ENCODE results near the gene TTC7B.

The TTC7B gene

GRCh38 chr14:90816681-90817436 lies 629 bp upstream of the TTC7B start:
- Histone ChIP-seq H3K9me3 (ENCODE audit: control insufficient read depth in 5 of 5, low read length in 5 of 5) (no peaks in the 10 kb centered on the region), H3K27ac (ENCODE audit: low read depth, low read length) (no peak overlapping the region), H3K4me3 (ENCODE audit: low read depth in 1 of 5, low read length in 5 of 5) (no peak overlapping the region), H3K4me1 (ENCODE audit: control insufficient read depth in 5 of 5, insufficient read depth in 5 of 5, low read length in 5 of 5) (peaks cover 2 to 30% (median 23%) of the 10 kb centered on the region in 5 donors), H3K9ac (ENCODE audit: low read length in 5 of 5) (peak overlapping the region in 1 of 5 donors; percentile 47), H3K36me3 (ENCODE audit: control insufficient read depth in 5 of 5, insufficient read depth in 5 of 5, low read length in 5 of 5) (no peaks in the 10 kb centered on the region), H3K27me3 (ENCODE audit: control insufficient read depth in 5 of 5, insufficient read depth in 4 of 5, low read length in 5 of 5) (no peaks in the 10 kb centered on the region)

GRCh38 chr14:90815572-90815821 lies 733 bp downstream of the TTC7B start:
- Histone ChIP-seq H3K27me3 (ENCODE audit: control insufficient read depth in 5 of 5, insufficient read depth in 4 of 5, low read length in 5 of 5) (no peaks in the 10 kb centered on the region), H3K4me1 (ENCODE audit: control insufficient read depth in 5 of 5, insufficient read depth in 5 of 5, low read length in 5 of 5) (peaks cover 2 to 31% (median 23%) of the 10 kb centered on the region in 5 donors), H3K9me3 (ENCODE audit: control insufficient read depth in 5 of 5, low read length in 5 of 5) (no peaks in the 10 kb centered on the region), H3K27ac (ENCODE audit: low read depth, low read length) (no peak overlapping the region), H3K4me3 (ENCODE audit: low read depth in 1 of 5, low read length in 5 of 5) (peak overlapping the region; percentile 58 to 89 (median 80)), H3K36me3 (ENCODE audit: control insufficient read depth in 5 of 5, insufficient read depth in 5 of 5, low read length in 5 of 5) (no peaks in the 10 kb centered on the region), H3K9ac (ENCODE audit: low read length in 5 of 5) (peak overlapping the region; percentile 49 to 92 (median 87))

- peak overlapping the region; percentile 58 to 89 (median 80) for H3K4me3 ChIP-seq (ENCODE audit: low read depth in 1 of 5, low read length in 5 of 5)
- no peaks in the 10 kb centered on the region for H3K9me3 ChIP-seq (ENCODE audit: control insufficient read depth in 5 of 5, low read length in 5 of 5)
- no peaks in the 10 kb centered on the region for H3K27me3 ChIP-seq (ENCODE audit: control insufficient read depth in 5 of 5, insufficient read depth in 4 of 5, low read length in 5 of 5)
- no peaks in the 10 kb centered on the region for H3K36me3 ChIP-seq (ENCODE audit: control insufficient read depth in 5 of 5, insufficient read depth in 5 of 5, low read length in 5 of 5)
- no peak overlapping the region for H3K27ac ChIP-seq (ENCODE audit: low read depth, low read length)
- H3K4me1 ChIP-seq (ENCODE audit: control insufficient read depth in 5 of 5, insufficient read depth in 5 of 5, low read length in 5 of 5): peaks cover 2 to 36% (median 23%) of the 10 kb centered on the region in 5 donors
- peak overlapping the region; percentile 49 to 92 (median 87) for H3K9ac ChIP-seq (ENCODE audit: low read length in 5 of 5)
Observed at GRCh38 chr14:90814806-90815571, 1.2 kb downstream of the TTC7B start.

- no peak overlapping the region for H3K27ac ChIP-seq (ENCODE audit: low read depth, low read length)
- no peaks in the 10 kb centered on the region for H3K36me3 ChIP-seq (ENCODE audit: control insufficient read depth in 5 of 5, insufficient read depth in 5 of 5, low read length in 5 of 5)
- H3K9ac ChIP-seq (ENCODE audit: low read length in 5 of 5): peak overlapping the region in 1 of 5 donors; percentile 12
- peaks cover 4 to 46% (median 32%) of the 10 kb centered on the region in 5 donors for H3K4me1 ChIP-seq (ENCODE audit: control insufficient read depth in 5 of 5, insufficient read depth in 5 of 5, low read length in 5 of 5)
- H3K4me3 ChIP-seq (ENCODE audit: low read depth in 1 of 5, low read length in 5 of 5): no peak overlapping the region
- H3K9me3 ChIP-seq (ENCODE audit: control insufficient read depth in 5 of 5, low read length in 5 of 5): no peaks in the 10 kb centered on the region
- no peaks in the 10 kb centered on the region for H3K27me3 ChIP-seq (ENCODE audit: control insufficient read depth in 5 of 5, insufficient read depth in 4 of 5, low read length in 5 of 5)
Observed at GRCh38 chr14:90813442-90813841, 2.8 kb downstream of the TTC7B start.

- Histone ChIP-seq H3K9ac (ENCODE audit: low read length in 5 of 5) (peak overlapping the region in 1 of 5 donors; percentile 3), H3K4me1 (ENCODE audit: control insufficient read depth in 5 of 5, insufficient read depth in 5 of 5, low read length in 5 of 5) (peaks cover 14 to 55% (median 41%) of the 10 kb centered on the region in 5 donors), H3K4me3 (ENCODE audit: low read depth in 1 of 5, low read length in 5 of 5) (no peak overlapping the region), H3K9me3 (ENCODE audit: control insufficient read depth in 5 of 5, low read length in 5 of 5) (no peaks in the 10 kb centered on the region), H3K27me3 (ENCODE audit: control insufficient read depth in 5 of 5, insufficient read depth in 4 of 5, low read length in 5 of 5) (no peaks in the 10 kb centered on the region), H3K36me3 (ENCODE audit: control insufficient read depth in 5 of 5, insufficient read depth in 5 of 5, low read length in 5 of 5) (no peaks in the 10 kb centered on the region), H3K27ac (ENCODE audit: low read depth, low read length) (no peak overlapping the region)
Observed at GRCh38 chr14:90812109-90812508, 4.1 kb downstream of the TTC7B start.

GRCh38 chr14:90811641-90812040 lies 4.6 kb downstream of the TTC7B start:
- Histone ChIP-seq H3K36me3 (ENCODE audit: control insufficient read depth in 5 of 5, insufficient read depth in 5 of 5, low read length in 5 of 5) (no peaks in the 10 kb centered on the region), H3K27me3 (ENCODE audit: control insufficient read depth in 5 of 5, insufficient read depth in 4 of 5, low read length in 5 of 5) (no peaks in the 10 kb centered on the region), H3K4me3 (ENCODE audit: low read depth in 1 of 5, low read length in 5 of 5) (no peak overlapping the region), H3K4me1 (ENCODE audit: control insufficient read depth in 5 of 5, insufficient read depth in 5 of 5, low read length in 5 of 5) (peaks cover 17 to 57% (median 45%) of the 10 kb centered on the region in 5 donors), H3K9me3 (ENCODE audit: control insufficient read depth in 5 of 5, low read length in 5 of 5) (no peaks in the 10 kb centered on the region), H3K9ac (ENCODE audit: low read length in 5 of 5) (peak overlapping the region in 1 of 5 donors; percentile 3), H3K27ac (ENCODE audit: low read depth, low read length) (no peak overlapping the region)

- H3K36me3 ChIP-seq (ENCODE audit: control insufficient read depth in 5 of 5, insufficient read depth in 5 of 5, low read length in 5 of 5): no peaks in the 10 kb centered on the region
- H3K4me1 ChIP-seq (ENCODE audit: control insufficient read depth in 5 of 5, insufficient read depth in 5 of 5, low read length in 5 of 5): peaks cover 22 to 64% (median 53%) of the 10 kb centered on the region in 5 donors
- no peak overlapping the region for H3K4me3 ChIP-seq (ENCODE audit: low read depth in 1 of 5, low read length in 5 of 5)
- no peak overlapping the region for H3K27ac ChIP-seq (ENCODE audit: low read depth, low read length)
- H3K27me3 ChIP-seq (ENCODE audit: control insufficient read depth in 5 of 5, insufficient read depth in 4 of 5, low read length in 5 of 5): no peaks in the 10 kb centered on the region
- no peaks in the 10 kb centered on the region for H3K9me3 ChIP-seq (ENCODE audit: control insufficient read depth in 5 of 5, low read length in 5 of 5)
- no peak overlapping the region for H3K9ac ChIP-seq (ENCODE audit: low read length in 5 of 5)
Observed at GRCh38 chr14:90810806-90811205, 5.4 kb downstream of the TTC7B start.

GRCh38 chr14:90809530-90810312 lies 6.5 kb downstream of the TTC7B start:
- Histone ChIP-seq H3K9me3 (ENCODE audit: control insufficient read depth in 5 of 5, low read length in 5 of 5) (no peaks in the 10 kb centered on the region), H3K27ac (ENCODE audit: low read depth, low read length) (no peak overlapping the region), H3K4me3 (ENCODE audit: low read depth in 1 of 5, low read length in 5 of 5) (no peak overlapping the region), H3K27me3 (ENCODE audit: control insufficient read depth in 5 of 5, insufficient read depth in 4 of 5, low read length in 5 of 5) (no peaks in the 10 kb centered on the region), H3K36me3 (ENCODE audit: control insufficient read depth in 5 of 5, insufficient read depth in 5 of 5, low read length in 5 of 5) (no peaks in the 10 kb centered on the region), H3K4me1 (ENCODE audit: control insufficient read depth in 5 of 5, insufficient read depth in 5 of 5, low read length in 5 of 5) (peaks cover 21 to 63% (median 53%) of the 10 kb centered on the region in 5 donors), H3K9ac (ENCODE audit: low read length in 5 of 5) (no peak overlapping the region)

- Histone ChIP-seq H3K27ac (ENCODE audit: low read depth, low read length) (peak overlapping the region; percentile 92), H3K36me3 (ENCODE audit: control insufficient read depth in 5 of 5, insufficient read depth in 5 of 5, low read length in 5 of 5) (no peaks in the 10 kb centered on the region), H3K4me3 (ENCODE audit: low read depth in 1 of 5, low read length in 5 of 5) (no peak overlapping the region), H3K9ac (ENCODE audit: low read length in 5 of 5) (no peak overlapping the region), H3K4me1 (ENCODE audit: control insufficient read depth in 5 of 5, insufficient read depth in 5 of 5, low read length in 5 of 5) (peaks cover 21 to 61% (median 54%) of the 10 kb centered on the region in 5 donors), H3K9me3 (ENCODE audit: control insufficient read depth in 5 of 5, low read length in 5 of 5) (no peaks in the 10 kb centered on the region), H3K27me3 (ENCODE audit: control insufficient read depth in 5 of 5, insufficient read depth in 4 of 5, low read length in 5 of 5) (no peaks in the 10 kb centered on the region)
Observed at GRCh38 chr14:90808759-90809529, 7.3 kb downstream of the TTC7B start.
